Endothelial cell (in vitro differentiated cells): ENCODE measurements around the gene DOCK3. TPM values are rescaled to one million over a fixed set of nuclear protein-coding genes. Genes with fewer than 3 reads are reported as not detected.
"Not testable (repeated sequence)": the region's sequence is repeated elsewhere in the genome, so short reads cannot be mapped to it uniquely, and the experiment has no call there.

ENCODE experiments used
- DNase-seq: peaks from one replicate; pipeline ENCODE4 v3.0.0; 2021; ENCODE audit warnings: low spot score
- H3K27ac Mint-ChIP-seq: one replicate; pipeline ENCODE4 v1.8.0; 2021; ENCODE audit warnings: mixed read lengths, inconsistent platforms; ENCODE audit not compliant: unreplicated experiment
- H3K27me3 Mint-ChIP-seq: one replicate; pipeline ENCODE4 v1.8.0; 2021; ENCODE audit warnings: mild to moderate bottlenecking, moderate library complexity, mixed read lengths, inconsistent platforms; ENCODE audit not compliant: unreplicated experiment
- H3K36me3 Mint-ChIP-seq: one replicate; pipeline ENCODE4 v1.8.0; 2021; ENCODE audit warnings: mild to moderate bottlenecking, low read depth, mixed read lengths, inconsistent platforms; ENCODE audit not compliant: unreplicated experiment
- H3K4me1 Mint-ChIP-seq: one replicate; pipeline ENCODE4 v1.8.0; 2021; ENCODE audit warnings: mild to moderate bottlenecking, mixed read lengths, inconsistent platforms; ENCODE audit not compliant: unreplicated experiment
- H3K4me3 Mint-ChIP-seq: one replicate; pipeline ENCODE4 v1.8.0; 2021; ENCODE audit warnings: mild to moderate bottlenecking, mixed read lengths, inconsistent platforms; ENCODE audit not compliant: unreplicated experiment
- H3K9me3 Mint-ChIP-seq: one replicate; pipeline ENCODE4 v1.8.0; 2021; ENCODE audit warnings: mixed read lengths, inconsistent platforms; ENCODE audit not compliant: unreplicated experiment
- total RNA-seq: library from RNA; stranded (reverse); fragmentation: NEBNext Ultra II Directional; extraction: Animal tissue kit (Norgen Biotek cat#: 25700); gene quantifications from one replicate; pipeline ENCODE4 v1.2.1, GENCODE V29; 2021; ENCODE audit not compliant: unreplicated experiment
- TF ChIP-seq, protein P1 (sequence below): fragments of 200-600 bp; sonication (generic); IDR thresholded peaks from one replicate; pipeline ENCODE4 v1.5.0; 2021; ENCODE audit warnings: antibody characterized with exemption; ENCODE audit not compliant: unreplicated experiment

The DOCK3 gene
- total RNA-seq, 1 donor from 2014 or later, result 1.3 TPM

DNA sequence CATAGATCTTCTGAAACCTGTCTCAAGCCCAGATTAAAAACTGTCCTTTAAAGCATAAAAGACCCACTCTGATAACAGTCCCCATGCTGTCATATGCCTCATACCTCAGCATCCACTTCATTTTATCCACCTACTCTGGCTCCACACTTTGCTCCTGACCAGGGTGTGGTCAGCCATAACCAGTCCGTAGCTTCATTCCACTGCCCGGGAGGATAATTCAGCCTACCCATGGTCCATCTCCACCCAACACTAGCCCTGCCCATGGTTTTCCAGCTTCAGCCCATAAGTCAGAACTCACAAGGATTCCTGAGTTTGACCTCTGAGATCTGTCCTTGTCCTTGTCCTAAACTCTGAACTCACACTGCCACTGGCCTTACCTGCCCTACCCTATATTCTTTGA lies 448.2 kb downstream of the DOCK3 start:
- Mint-ChIP-seq H3K9me3 (peaks cover 6% of the 10 kb centered on the region), H3K27me3 (peaks cover 3% of the 10 kb centered on the region), H3K4me3 (no peak overlapping the region), H3K27ac (no peak overlapping the region), H3K4me1 (peaks cover 6% of the 10 kb centered on the region), H3K36me3 (no peaks in the 10 kb centered on the region)
- TF ChIP-seq, protein P1, sequence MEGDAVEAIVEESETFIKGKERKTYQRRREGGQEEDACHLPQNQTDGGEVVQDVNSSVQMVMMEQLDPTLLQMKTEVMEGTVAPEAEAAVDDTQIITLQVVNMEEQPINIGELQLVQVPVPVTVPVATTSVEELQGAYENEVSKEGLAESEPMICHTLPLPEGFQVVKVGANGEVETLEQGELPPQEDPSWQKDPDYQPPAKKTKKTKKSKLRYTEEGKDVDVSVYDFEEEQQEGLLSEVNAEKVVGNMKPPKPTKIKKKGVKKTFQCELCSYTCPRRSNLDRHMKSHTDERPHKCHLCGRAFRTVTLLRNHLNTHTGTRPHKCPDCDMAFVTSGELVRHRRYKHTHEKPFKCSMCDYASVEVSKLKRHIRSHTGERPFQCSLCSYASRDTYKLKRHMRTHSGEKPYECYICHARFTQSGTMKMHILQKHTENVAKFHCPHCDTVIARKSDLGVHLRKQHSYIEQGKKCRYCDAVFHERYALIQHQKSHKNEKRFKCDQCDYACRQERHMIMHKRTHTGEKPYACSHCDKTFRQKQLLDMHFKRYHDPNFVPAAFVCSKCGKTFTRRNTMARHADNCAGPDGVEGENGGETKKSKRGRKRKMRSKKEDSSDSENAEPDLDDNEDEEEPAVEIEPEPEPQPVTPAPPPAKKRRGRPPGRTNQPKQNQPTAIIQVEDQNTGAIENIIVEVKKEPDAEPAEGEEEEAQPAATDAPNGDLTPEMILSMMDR, result no peak
- no peak for DNase-seq

DNA sequence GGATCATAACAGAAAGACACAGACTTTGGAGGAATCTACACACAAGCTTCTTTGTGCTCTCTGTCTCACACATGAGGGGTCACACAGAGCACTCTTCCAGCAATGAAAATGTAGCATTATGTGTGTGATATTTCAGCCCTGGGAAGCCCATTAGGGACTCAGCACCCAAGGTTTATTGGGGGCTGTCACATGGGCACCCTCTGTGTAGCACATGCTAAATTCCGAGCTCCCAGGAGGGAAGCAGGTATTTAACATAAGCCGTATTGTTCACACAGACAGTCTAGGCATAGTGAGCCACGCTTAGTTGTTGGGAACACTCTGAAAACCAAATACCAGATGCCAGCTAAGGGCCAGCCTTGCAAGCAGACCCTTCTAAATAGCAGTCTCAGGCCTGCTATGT lies 448.8 kb downstream of the DOCK3 start:
- peaks cover 6% of the 10 kb centered on the region for H3K4me1 Mint-ChIP-seq
- H3K36me3 Mint-ChIP-seq, result no peaks in the 10 kb centered on the region
- no peak overlapping the region for H3K4me3 Mint-ChIP-seq
- no peak for DNase-seq
- H3K27me3 Mint-ChIP-seq, result peaks cover 3% of the 10 kb centered on the region
- TF ChIP-seq, protein P1, result no peak
- no peak overlapping the region for H3K27ac Mint-ChIP-seq
- H3K9me3 Mint-ChIP-seq, result peaks cover under 1% of the 10 kb centered on the region

DNA sequence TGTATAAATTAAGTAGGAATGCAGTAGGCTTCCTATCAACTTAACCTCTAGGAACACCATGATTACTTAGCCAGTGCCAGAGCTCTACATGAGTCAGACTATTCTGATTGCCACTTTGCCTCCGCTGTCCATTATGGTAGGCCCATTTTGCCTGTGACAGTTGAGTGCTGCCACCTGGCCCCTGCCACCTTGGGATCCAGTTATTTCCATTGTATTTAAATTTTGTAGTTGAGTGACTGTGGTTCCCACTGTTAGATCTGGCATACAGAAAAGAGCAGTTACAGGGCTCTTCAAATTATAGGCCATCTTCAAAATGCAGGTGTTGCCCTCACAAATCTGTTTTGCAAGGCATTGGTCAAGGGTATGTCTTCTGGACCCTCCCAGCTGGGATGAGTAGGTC lies 456.9 kb downstream of the DOCK3 start:
- not testable (repeated sequence) for H3K36me3 Mint-ChIP-seq, H3K4me3 Mint-ChIP-seq, H3K9me3 Mint-ChIP-seq, DNase-seq, H3K27ac Mint-ChIP-seq, H3K27me3 Mint-ChIP-seq, H3K4me1 Mint-ChIP-seq

DNA sequence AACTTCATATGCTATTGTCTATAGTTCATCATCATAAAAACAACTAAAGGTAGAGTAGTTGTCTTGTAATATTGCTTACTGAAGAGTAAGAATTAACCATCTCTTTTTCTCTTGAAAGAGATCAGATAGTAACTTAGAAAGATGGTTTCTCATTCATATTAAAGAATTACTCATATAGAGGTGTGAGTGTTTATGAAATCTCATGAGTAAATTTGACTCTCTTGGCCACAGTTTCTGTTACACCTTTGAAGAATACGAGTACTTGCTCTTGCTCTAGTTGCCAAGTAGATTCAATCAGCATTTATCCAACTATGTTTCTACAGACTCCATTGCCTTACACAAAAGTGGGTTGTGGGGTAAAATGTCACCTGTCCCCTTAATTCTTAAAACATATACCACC lies 463.0 kb downstream of the DOCK3 start:
- TF ChIP-seq, protein P1, result no peak
- no peaks in the 10 kb centered on the region for H3K9me3 Mint-ChIP-seq
- no peaks in the 10 kb centered on the region for H3K4me1 Mint-ChIP-seq
- H3K27me3 Mint-ChIP-seq, result no peaks in the 10 kb centered on the region
- no peak overlapping the region for H3K27ac Mint-ChIP-seq
- no peaks in the 10 kb centered on the region for H3K36me3 Mint-ChIP-seq
- no peak for DNase-seq
- H3K4me3 Mint-ChIP-seq, result no peak overlapping the region

DNA sequence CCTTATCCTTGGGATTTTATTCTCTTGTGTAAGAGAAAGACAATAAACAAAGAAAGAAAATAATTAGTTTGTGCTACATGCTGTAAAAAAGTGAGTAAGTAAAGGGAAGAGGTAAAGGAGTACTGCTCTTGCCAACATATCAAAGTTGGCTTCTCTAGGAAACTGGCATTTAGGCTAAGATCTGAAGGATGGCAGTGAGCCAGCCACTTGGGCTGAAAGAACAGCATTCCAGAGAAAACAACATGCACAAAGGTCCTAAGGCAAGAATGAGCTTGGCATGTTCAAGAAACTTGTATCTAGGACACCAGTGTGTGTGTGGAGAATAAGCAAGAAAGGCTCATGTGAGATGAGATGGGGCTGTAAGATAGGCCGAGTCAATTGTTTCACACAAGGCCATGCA lies 464.9 kb downstream of the DOCK3 start:
- Mint-ChIP-seq H3K27me3 (peaks cover 2% of the 10 kb centered on the region), H3K4me3 (no peak overlapping the region), H3K36me3 (no peaks in the 10 kb centered on the region), H3K27ac (no peak overlapping the region), H3K9me3 (no peaks in the 10 kb centered on the region), H3K4me1 (no peaks in the 10 kb centered on the region)
- TF ChIP-seq, protein P1, result no peak
- DNase-seq, result no peak

DNA sequence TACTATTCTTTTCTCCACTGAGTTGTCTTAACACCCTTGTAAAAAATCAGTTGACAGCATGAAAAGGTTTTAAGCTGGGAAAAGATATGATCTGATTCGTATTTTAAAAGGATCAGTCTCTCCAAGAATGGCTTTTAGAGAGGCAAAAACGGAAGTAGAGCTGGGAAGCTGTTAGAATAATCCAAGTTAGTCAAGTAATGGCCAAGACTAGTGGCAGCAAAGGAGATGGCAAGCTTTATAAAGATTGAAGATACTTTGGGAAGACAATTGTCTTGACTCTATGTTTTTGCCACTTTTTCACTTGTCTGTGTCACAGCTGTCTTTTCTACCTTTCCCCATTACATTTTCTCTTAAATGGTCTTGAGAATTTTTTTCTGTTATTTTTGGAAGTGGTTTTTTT lies 466.8 kb downstream of the DOCK3 start:
- TF ChIP-seq, protein P1, result no peak
- Mint-ChIP-seq H3K36me3 (no peaks in the 10 kb centered on the region), H3K4me1 (no peaks in the 10 kb centered on the region), H3K9me3 (no peaks in the 10 kb centered on the region), H3K27me3 (peaks cover 2% of the 10 kb centered on the region), H3K4me3 (no peak overlapping the region), H3K27ac (no peak overlapping the region)
- DNase-seq, result no peak
